ENCODE measurements around the gene ZNF722. TPM values are rescaled to one million over a fixed set of nuclear protein-coding genes. Genes with fewer than 3 reads are reported as not detected.

Gene ZNF722
- total RNA-seq, 1 experiment from 2014 or later, result not detected

GRCh38 chr7:64037095-64037494 is 38.4 kb downstream of the ZNF722 start:
- CTCF ChIA-PET, result no interaction called here
- no peak overlapping the region for H3K27ac ChIP-seq (ENCODE audit: low read length)
- H3K36me3 ChIP-seq (ENCODE audit: control insufficient read depth, insufficient read depth, low read length), result no peaks in the 10 kb centered on the region
- DNase-seq (ENCODE audit: low read depth, low spot score) (no peak), ATAC-seq (no peak)
- intact Hi-C loops (cut with micrococcal nuclease; ENCODE audit: unreplicated experiment), result no loop called here
- H3K4me3 ChIP-seq (ENCODE audit: low read depth in 2 of 2, low read length in 2 of 2), result no peak overlapping the region
- peaks cover 13% of the 10 kb centered on the region; the same call in 1 of the 2 replicates for H3K9me3 ChIP-seq (ENCODE audit: control insufficient read depth, insufficient read depth, low read depth, low read length)
- H3K27me3 ChIP-seq (ENCODE audit: control insufficient read depth, insufficient read depth, low read length), result no peaks in the 10 kb centered on the region
- H3K4me1 ChIP-seq (ENCODE audit: control insufficient read depth, insufficient read depth, low read length), result no peaks in the 10 kb centered on the region
- TF ChIP-seq TCF7L2 (IDR thresholded peaks at IDR 0.05; ENCODE audit: low read depth, low read length), result no peak
- TF ChIP-seq SIN3A (IDR thresholded peaks at IDR 0.05; ENCODE audit: borderline replicate concordance, insufficient read depth, low read depth, low read length), result no peak
- TF ChIP-seq POLR2AphosphoS5 (IDR thresholded peaks at IDR 0.05; ENCODE audit: low read depth, low read length), result no peak
- no peak for TF ChIP-seq REST (IDR thresholded peaks at IDR 0.05; ENCODE audit: insufficient read depth in 1 of 2, low read depth in 2 of 2, low read length in 1 of 2)
- TF ChIP-seq, protein P1, sequence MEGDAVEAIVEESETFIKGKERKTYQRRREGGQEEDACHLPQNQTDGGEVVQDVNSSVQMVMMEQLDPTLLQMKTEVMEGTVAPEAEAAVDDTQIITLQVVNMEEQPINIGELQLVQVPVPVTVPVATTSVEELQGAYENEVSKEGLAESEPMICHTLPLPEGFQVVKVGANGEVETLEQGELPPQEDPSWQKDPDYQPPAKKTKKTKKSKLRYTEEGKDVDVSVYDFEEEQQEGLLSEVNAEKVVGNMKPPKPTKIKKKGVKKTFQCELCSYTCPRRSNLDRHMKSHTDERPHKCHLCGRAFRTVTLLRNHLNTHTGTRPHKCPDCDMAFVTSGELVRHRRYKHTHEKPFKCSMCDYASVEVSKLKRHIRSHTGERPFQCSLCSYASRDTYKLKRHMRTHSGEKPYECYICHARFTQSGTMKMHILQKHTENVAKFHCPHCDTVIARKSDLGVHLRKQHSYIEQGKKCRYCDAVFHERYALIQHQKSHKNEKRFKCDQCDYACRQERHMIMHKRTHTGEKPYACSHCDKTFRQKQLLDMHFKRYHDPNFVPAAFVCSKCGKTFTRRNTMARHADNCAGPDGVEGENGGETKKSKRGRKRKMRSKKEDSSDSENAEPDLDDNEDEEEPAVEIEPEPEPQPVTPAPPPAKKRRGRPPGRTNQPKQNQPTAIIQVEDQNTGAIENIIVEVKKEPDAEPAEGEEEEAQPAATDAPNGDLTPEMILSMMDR (IDR thresholded peaks at IDR 0.05), result no peak
- POLR2A ChIA-PET, result no interaction called here
- no TSS peak for BruUV-seq (replicated peaks)
- in situ Hi-C loops (cut with HindIII; ENCODE audit: low pct_unique_long_range_greater_than_20kb, low sequenced_read_pairs), result no loop called here

GRCh38 chr7:64045301-64046040 is 46.8 kb downstream of the ZNF722 start, which contains the start of gene ZNF727:
Gene ZNF727, plus strand, starts transcription at chr7:64045434. Its CDS starts 188 bp downstream, at chr7:64045622.
- Histone ChIP-seq H3K9me3 (ENCODE audit: control insufficient read depth, insufficient read depth, low read depth, low read length) (peaks cover 15% of the 10 kb centered on the region), H3K27me3 (ENCODE audit: control insufficient read depth, insufficient read depth, low read length) (no peaks in the 10 kb centered on the region), H3K4me1 (ENCODE audit: control insufficient read depth, insufficient read depth, low read length) (no peaks in the 10 kb centered on the region), H3K4me3 (ENCODE audit: low read depth in 2 of 2, low read length in 2 of 2) (no peak within 1 kb of the TSS), H3K27ac (ENCODE audit: low read length) (no peak within 1 kb of the TSS), H3K36me3 (ENCODE audit: control insufficient read depth, insufficient read depth, low read length) (no peaks in the 10 kb centered on the region)
- intact Hi-C loops (cut with micrococcal nuclease; ENCODE audit: unreplicated experiment) (no loop called here), in situ Hi-C loops (cut with HindIII; ENCODE audit: low pct_unique_long_range_greater_than_20kb, low sequenced_read_pairs) (no loop called here)
- CTCF ChIA-PET, result no interaction called here
- no TSS peak for BruUV-seq (replicated peaks)
- POLR2A ChIA-PET, result no interaction called here
- DNase-seq (ENCODE audit: low read depth, low spot score) (no peak), ATAC-seq (no peak)
- no peak for TF ChIP-seq POLR2AphosphoS5 (IDR thresholded peaks at IDR 0.05; ENCODE audit: low read depth, low read length)
- TF ChIP-seq, protein P1 (IDR thresholded peaks at IDR 0.05), result no peak
